GM23338 (cell line): ENCODE measurements around the gene GRIN1. TPM values are rescaled to one million over a fixed set of nuclear protein-coding genes. Genes with fewer than 3 reads are reported as not detected.

ENCODE experiments used
- ATAC-seq: fragments of 200-7000 bp; cut with Tn5 transposase; 3 replicates; pipeline ENCODE4 v1.9.1; 2020
- DNase-seq: peaks from one replicate; pipeline ENCODE4 v3.0.0-alpha.2; 2015; ENCODE audit warnings: low spot score
- H2AFZ ChIP-seq: fragments of 200-600 bp; sonication (generic); 2 replicates; pipeline ENCODE4 v1.8.0; 2016; ENCODE audit warnings: antibody characterized with exemption, mild to moderate bottlenecking, moderate library complexity
- H3F3A ChIP-seq: fragments of 200-600 bp; sonication (generic); replicated peaks from 2 replicates; pipeline ENCODE4 v1.8.0; 2017; ENCODE audit warnings: antibody characterized with exemption, mixed run types, low read depth
- H3K27ac ChIP-seq: fragments of 200-600 bp; sonication (generic); 2 replicates; pipeline ENCODE4 v1.6.1; 2016; ENCODE audit warnings: low read depth
- H3K27me3 ChIP-seq: fragments of 200-600 bp; sonication (generic); 2 replicates; pipeline ENCODE4 v1.8.0; 2016; ENCODE audit warnings: mild to moderate bottlenecking, mixed run types, moderate library complexity; ENCODE audit not compliant: insufficient read depth
- H3K36me3 ChIP-seq: fragments of 200-600 bp; sonication (generic); 2 replicates; pipeline ENCODE4 v1.8.0; 2016; ENCODE audit warnings: mild to moderate bottlenecking; ENCODE audit not compliant: insufficient read depth
- H3K4me1 ChIP-seq: fragments of 200-600 bp; sonication (generic); 2 replicates; pipeline ENCODE4 v1.8.0; 2016; ENCODE audit warnings: mild to moderate bottlenecking, moderate library complexity; ENCODE audit not compliant: insufficient read depth
- H3K4me2 ChIP-seq: fragments of 200-600 bp; sonication (generic); 2 replicates; pipeline ENCODE4 v1.7.1; 2017; ENCODE audit warnings: mixed run types
- H3K4me3 ChIP-seq: fragments of 200-600 bp; sonication (generic); 2 replicates; pipeline ENCODE4 v1.6.1; 2016; ENCODE audit warnings: mixed run types
- H3K79me2 ChIP-seq: fragments of 200-600 bp; sonication (generic); replicated peaks from 2 replicates; pipeline ENCODE4 v1.8.0; 2017; ENCODE audit warnings: mild to moderate bottlenecking; ENCODE audit not compliant: insufficient read depth
- H3K9me2 ChIP-seq: fragments of 200-600 bp; sonication (generic); 2 replicates; pipeline ENCODE4 v1.8.0; 2017; ENCODE audit not compliant: insufficient read depth
- H4K20me1 ChIP-seq: fragments of 200-600 bp; sonication (generic); replicated peaks from 2 replicates; pipeline ENCODE4 v1.8.0; 2017; ENCODE audit warnings: mild to moderate bottlenecking; ENCODE audit not compliant: insufficient read depth
- H3K27ac Mint-ChIP-seq: 2 replicates; pipeline ENCODE4 v1.8.0; 2020; ENCODE audit warnings: inconsistent platforms, mild to moderate bottlenecking, moderate library complexity, mixed read lengths
- H3K27me3 Mint-ChIP-seq: 3 replicates; pipeline ENCODE4 v1.8.0; 2022; ENCODE audit warnings: low read depth, mild to moderate bottlenecking, moderate library complexity, mixed read lengths, inconsistent platforms; ENCODE audit not compliant: insufficient read depth, poor library complexity
- H3K36me3 Mint-ChIP-seq: 3 replicates; pipeline ENCODE4 v1.8.0; 2021; ENCODE audit warnings: low read depth, mild to moderate bottlenecking, inconsistent platforms, moderate library complexity, mixed read lengths
- H3K4me1 Mint-ChIP-seq: 3 replicates; pipeline ENCODE4 v1.8.0; 2020; ENCODE audit warnings: mild to moderate bottlenecking, inconsistent platforms, mixed read lengths
- H3K4me3 Mint-ChIP-seq: 3 replicates; pipeline ENCODE4 v1.8.0; 2021; ENCODE audit warnings: moderate library complexity, mild to moderate bottlenecking, inconsistent platforms, mixed read lengths
- H3K9me3 Mint-ChIP-seq: 3 replicates; pipeline ENCODE4 v1.8.0; 2020; ENCODE audit warnings: moderate library complexity, mild to moderate bottlenecking, inconsistent platforms, mixed read lengths
- CREB1 ChIP-seq: fragments of 250-450 bp; sonication (Bioruptor Pico); IDR thresholded peaks from 2 replicates; pipeline ENCODE4 v1.5.0; 2020; ENCODE audit warnings: low read depth, mild to moderate bottlenecking, moderate library complexity
- JUNB ChIP-seq: IDR thresholded peaks from one replicate; pipeline ENCODE4 v1.6.1; 2016; ENCODE audit warnings: antibody characterized with exemption; ENCODE audit not compliant: unreplicated experiment
- NANOG ChIP-seq: IDR thresholded peaks from 2 replicates; pipeline ENCODE4 v1.6.1; 2016; ENCODE audit warnings: antibody characterized with exemption, borderline replicate concordance
- REST ChIP-seq: IDR thresholded peaks from one replicate; pipeline ENCODE4 v1.6.1; 2018; ENCODE audit warnings: antibody characterized with exemption; ENCODE audit not compliant: unreplicated experiment
- STAT1 ChIP-seq: IDR thresholded peaks from one replicate; pipeline ENCODE4 v1.6.1; 2016; ENCODE audit warnings: antibody characterized with exemption; ENCODE audit not compliant: unreplicated experiment
- ZNF114 ChIP-seq: fragments of 250-450 bp; sonication (Bioruptor Pico); IDR thresholded peaks from 2 replicates; pipeline ENCODE4 v1.5.0; 2020; ENCODE audit warnings: mild to moderate bottlenecking, moderate library complexity
- ZNF331 ChIP-seq: fragments of 250-450 bp; sonication (Bioruptor Pico); IDR thresholded peaks from 2 replicates; pipeline ENCODE4 v1.5.0; 2020; ENCODE audit warnings: low read depth, mild to moderate bottlenecking, moderate library complexity
- polyA plus RNA-seq: library from polyadenylated mRNA; unstranded; fragments of >200 nt; fragmentation: Nextera tagmentation; extraction: Ambion mirVana; gene quantifications from 2 replicates; pipeline ENCODE4 v1.2.1, GENCODE V29; 2016
- total RNA-seq: library from RNA; depleted of rRNA; stranded (reverse); fragments of >200 nt; shearing (Covaris generic); gene quantifications from 2 replicates; pipeline ENCODE4 v1.2.3, GENCODE V29; 2014
- TF ChIP-seq, protein P1 (sequence below), 2 experiments: fragments of 200-600 bp in 1 of 2; sonication (generic) in 1 of 2; conservative IDR thresholded peaks; 2 replicates each; pipeline versions ENCODE4 v1.5.1 to v1.6.1; 2016 to 2017; ENCODE audit warnings: antibody characterized with exemption in 2 of 2, low read depth in 2 of 2, mild to moderate bottlenecking in 2 of 2, moderate library complexity in 1 of 2
- TF ChIP-seq, protein P2 (sequence below): fragments of 250-450 bp; sonication (Bioruptor Pico); IDR thresholded peaks from 2 replicates; pipeline ENCODE4 v1.5.0; 2020; ENCODE audit warnings: mild to moderate bottlenecking, moderate library complexity

Gene GRIN1
- total and polyA plus RNA-seq, 2 experiments from 2014 or later = 2.7 to 5.5 TPM

- Histone ChIP-seq H3F3A (0 out of 2 replicates have a peak, but pooled peaks cover 3% of the 10 kb centered on the region), H3K27me3 (no peaks in the 10 kb centered on the region), H3K9me2 (no peaks in the 10 kb centered on the region), H3K79me2 (no peaks in the 10 kb centered on the region), H3K4me2 (no peak overlapping the region), H2AFZ (no peak overlapping the region), H3K4me1 (0 out of 2 replicates have a peak, but pooled peaks cover 3% of the 10 kb centered on the region), H3K36me3 (no peaks in the 10 kb centered on the region), H3K4me3 (no peak overlapping the region), H4K20me1 (no peaks in the 10 kb centered on the region; the same call in 1 of the 2 replicates), H3K27ac (no peak overlapping the region)
- Mint-ChIP-seq H3K9me3 (no peaks in the 10 kb centered on the region; the same call in 2 of the 3 replicates), H3K27me3 (no peaks in the 10 kb centered on the region), H3K27ac (no peak overlapping the region), H3K36me3 (peaks cover 5% of the 10 kb centered on the region; the same call in 2 of the 3 replicates), H3K4me1 (peaks cover 7% of the 10 kb centered on the region; the same call in 2 of the 3 replicates), H3K4me3 (no peak overlapping the region)
- TF ChIP-seq, protein P1, sequence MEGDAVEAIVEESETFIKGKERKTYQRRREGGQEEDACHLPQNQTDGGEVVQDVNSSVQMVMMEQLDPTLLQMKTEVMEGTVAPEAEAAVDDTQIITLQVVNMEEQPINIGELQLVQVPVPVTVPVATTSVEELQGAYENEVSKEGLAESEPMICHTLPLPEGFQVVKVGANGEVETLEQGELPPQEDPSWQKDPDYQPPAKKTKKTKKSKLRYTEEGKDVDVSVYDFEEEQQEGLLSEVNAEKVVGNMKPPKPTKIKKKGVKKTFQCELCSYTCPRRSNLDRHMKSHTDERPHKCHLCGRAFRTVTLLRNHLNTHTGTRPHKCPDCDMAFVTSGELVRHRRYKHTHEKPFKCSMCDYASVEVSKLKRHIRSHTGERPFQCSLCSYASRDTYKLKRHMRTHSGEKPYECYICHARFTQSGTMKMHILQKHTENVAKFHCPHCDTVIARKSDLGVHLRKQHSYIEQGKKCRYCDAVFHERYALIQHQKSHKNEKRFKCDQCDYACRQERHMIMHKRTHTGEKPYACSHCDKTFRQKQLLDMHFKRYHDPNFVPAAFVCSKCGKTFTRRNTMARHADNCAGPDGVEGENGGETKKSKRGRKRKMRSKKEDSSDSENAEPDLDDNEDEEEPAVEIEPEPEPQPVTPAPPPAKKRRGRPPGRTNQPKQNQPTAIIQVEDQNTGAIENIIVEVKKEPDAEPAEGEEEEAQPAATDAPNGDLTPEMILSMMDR (conservative IDR thresholded peaks at IDR 0.05; ENCODE audit: low read depth in 2 of 2) = no peak
- TF ChIP-seq, protein P2, sequence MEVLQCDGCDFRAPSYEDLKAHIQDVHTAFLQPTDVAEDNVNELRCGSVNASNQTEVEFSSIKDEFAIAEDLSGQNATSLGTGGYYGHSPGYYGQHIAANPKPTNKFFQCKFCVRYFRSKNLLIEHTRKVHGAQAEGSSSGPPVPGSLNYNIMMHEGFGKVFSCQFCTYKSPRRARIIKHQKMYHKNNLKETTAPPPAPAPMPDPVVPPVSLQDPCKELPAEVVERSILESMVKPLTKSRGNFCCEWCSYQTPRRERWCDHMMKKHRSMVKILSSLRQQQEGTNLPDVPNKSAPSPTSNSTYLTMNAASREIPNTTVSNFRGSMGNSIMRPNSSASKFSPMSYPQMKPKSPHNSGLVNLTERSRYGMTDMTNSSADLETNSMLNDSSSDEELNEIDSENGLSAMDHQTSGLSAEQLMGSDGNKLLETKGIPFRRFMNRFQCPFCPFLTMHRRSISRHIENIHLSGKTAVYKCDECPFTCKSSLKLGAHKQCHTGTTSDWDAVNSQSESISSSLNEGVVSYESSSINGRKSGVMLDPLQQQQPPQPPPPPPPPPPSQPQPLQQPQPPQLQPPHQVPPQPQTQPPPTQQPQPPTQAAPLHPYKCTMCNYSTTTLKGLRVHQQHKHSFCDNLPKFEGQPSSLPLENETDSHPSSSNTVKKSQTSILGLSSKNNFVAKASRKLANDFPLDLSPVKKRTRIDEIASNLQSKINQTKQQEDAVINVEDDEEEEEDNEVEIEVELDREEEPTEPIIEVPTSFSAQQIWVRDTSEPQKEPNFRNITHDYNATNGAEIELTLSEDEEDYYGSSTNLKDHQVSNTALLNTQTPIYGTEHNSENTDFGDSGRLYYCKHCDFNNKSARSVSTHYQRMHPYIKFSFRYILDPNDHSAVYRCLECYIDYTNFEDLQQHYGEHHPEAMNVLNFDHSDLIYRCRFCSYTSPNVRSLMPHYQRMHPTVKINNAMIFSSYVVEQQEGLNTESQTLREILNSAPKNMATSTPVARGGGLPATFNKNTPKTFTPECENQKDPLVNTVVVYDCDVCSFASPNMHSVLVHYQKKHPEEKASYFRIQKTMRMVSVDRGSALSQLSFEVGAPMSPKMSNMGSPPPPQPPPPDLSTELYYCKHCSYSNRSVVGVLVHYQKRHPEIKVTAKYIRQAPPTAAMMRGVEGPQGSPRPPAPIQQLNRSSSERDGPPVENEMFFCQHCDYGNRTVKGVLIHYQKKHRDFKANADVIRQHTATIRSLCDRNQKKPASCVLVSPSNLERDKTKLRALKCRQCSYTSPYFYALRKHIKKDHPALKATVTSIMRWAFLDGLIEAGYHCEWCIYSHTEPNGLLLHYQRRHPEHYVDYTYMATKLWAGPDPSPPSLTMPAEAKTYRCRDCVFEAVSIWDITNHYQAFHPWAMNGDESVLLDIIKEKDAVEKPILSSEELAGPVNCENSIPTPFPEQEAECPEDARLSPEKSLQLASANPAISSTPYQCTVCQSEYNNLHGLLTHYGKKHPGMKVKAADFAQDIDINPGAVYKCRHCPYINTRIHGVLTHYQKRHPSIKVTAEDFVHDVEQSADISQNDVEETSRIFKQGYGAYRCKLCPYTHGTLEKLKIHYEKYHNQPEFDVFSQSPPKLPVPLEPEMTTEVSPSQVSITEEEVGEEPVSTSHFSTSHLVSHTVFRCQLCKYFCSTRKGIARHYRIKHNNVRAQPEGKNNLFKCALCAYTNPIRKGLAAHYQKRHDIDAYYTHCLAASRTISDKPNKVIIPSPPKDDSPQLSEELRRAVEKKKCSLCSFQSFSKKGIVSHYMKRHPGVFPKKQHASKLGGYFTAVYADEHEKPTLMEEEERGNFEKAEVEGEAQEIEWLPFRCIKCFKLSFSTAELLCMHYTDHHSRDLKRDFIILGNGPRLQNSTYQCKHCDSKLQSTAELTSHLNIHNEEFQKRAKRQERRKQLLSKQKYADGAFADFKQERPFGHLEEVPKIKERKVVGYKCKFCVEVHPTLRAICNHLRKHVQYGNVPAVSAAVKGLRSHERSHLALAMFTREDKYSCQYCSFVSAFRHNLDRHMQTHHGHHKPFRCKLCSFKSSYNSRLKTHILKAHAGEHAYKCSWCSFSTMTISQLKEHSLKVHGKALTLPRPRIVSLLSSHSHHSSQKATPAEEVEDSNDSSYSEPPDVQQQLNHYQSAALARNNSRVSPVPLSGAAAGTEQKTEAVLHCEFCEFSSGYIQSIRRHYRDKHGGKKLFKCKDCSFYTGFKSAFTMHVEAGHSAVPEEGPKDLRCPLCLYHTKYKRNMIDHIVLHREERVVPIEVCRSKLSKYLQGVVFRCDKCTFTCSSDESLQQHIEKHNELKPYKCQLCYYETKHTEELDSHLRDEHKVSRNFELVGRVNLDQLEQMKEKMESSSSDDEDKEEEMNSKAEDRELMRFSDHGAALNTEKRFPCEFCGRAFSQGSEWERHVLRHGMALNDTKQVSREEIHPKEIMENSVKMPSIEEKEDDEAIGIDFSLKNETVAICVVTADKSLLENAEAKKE = no peak
- TF ChIP-seq JUNB (no peak), NANOG (no peak), ZNF331 (CRISPR knock-in tag) (no peak), ZNF114 (CRISPR knock-in tag) (no peak), STAT1 (no peak), REST (no peak), CREB1 (CRISPR knock-in tag) (no peak)
- no peak for DNase-seq
- no peak for ATAC-seq
Observed at GRCh38 chr9:137215196-137215986, 76.4 kb downstream of the GRIN1 start.
